ENCODE measurements around the gene POLR3K. TPM values are rescaled to one million over a fixed set of nuclear protein-coding genes. Genes with fewer than 3 reads are reported as not detected.

The POLR3K gene
- total RNA-seq: 10 to 100 TPM; 40.6 to 44.3 TPM

DNA sequence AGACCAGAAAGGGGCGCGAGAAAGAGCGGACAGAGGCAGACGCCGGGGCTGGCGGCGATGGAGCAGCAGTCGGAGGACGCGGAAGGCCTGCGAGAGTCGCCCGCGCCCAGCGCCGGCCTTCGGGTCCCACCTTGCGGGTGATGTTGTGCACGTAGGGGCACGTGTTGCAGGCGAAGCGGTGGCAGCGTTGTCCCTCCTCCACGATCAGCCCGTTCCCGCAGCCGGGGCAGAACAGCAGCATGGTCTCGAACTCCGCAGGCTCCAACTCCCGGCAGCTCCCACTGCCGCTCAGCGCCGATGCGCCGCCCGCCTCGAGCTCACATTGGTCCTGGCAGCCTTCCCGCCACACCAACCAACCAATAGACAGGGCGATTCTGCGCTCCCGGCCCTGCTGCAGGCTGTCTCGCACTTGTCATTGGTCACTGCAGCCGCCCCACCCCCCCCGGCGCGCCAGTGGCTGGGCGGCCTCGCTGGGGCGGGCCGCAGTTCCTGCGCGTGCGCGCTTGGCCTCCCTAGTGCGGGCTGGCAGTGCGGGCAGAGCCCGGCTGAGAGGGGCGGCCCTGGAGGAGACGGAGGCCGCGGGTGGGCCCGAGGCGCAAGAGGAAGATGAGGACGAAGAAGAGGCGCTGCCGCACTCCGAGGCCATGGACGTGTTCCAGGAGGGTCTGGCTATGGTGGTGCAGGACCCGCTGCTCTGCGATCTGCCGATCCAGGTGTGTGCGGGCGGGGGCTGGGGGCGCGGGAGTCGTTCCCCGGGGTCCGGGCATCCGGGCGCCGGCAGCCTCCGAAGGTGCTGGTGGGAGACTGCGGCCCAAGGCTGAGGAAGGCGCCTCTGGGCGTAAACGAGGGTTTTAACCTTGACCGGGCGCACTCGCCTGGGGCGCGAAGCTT lies at the start of gene POLR3K, which contains the start of gene SNRNP25:
TSS of gene POLR3K (minus strand) at position 263 of the 891 bp plus-strand sequence. CDS start at position 241, 22 bp downstream.
TSS of gene SNRNP25 (plus strand) at position 483 of the 891 bp plus-strand sequence. CDS start at position 672, 189 bp downstream.
- peak; percentile 97 to 99 for ATAC-seq
- H3K27ac Mint-ChIP-seq: peak within 1 kb of the TSS; percentile 87 to 90
- peaks cover 21 to 26% of the 10 kb centered on the region in 2 donors for H3K36me3 Mint-ChIP-seq
- DNase-seq (ENCODE audit: low spot score in 2 of 2): peak; percentile 96 to 98
- H3K9me3 Mint-ChIP-seq: no peaks in the 10 kb centered on the region

GRCh38 chr16:102060-102855 lies 48.9 kb upstream of the POLR3K start:
- Mint-ChIP-seq H3K27ac (peak overlapping the region in 1 of 2 donors; percentile 4), H3K36me3 (no peaks in the 10 kb centered on the region), H3K9me3 (no peaks in the 10 kb centered on the region)
- DNase-seq (ENCODE audit: low spot score in 2 of 2) (no peak), ATAC-seq (no peak)

- Mint-ChIP-seq H3K27ac (no peak overlapping the region), H3K9me3 (no peaks in the 10 kb centered on the region), H3K36me3 (no peaks in the 10 kb centered on the region)
- no peak for DNase-seq (ENCODE audit: low spot score in 2 of 2)
- no peak for ATAC-seq
These were observed 48.2 kb upstream of the POLR3K start for GRCh38 chr16:101586-101985.

DNA sequence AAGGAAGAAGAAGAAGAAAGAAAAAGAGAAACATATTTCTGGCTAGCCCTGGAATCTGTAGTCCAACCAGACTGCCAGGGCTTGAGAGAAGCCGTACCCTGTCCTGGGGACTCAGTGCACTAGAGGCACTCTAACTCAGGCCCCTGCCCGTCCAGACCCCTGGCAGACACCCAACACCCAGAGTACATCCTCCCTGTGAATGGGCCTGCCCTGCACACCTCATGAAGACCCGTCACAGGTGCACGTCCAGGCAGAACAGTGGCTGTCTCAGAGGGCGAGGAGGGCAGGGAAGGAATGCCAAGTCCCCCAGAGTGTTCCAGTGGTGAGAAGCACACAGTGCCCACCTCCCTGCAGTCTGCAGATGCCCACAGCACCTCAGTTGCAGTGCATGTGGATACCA lies 47.6 kb upstream of the POLR3K start:
- Mint-ChIP-seq H3K27ac (no peak overlapping the region), H3K36me3 (no peaks in the 10 kb centered on the region), H3K9me3 (no peaks in the 10 kb centered on the region)
- DNase-seq (ENCODE audit: low spot score in 2 of 2) (no peak), ATAC-seq (no peak)

DNA sequence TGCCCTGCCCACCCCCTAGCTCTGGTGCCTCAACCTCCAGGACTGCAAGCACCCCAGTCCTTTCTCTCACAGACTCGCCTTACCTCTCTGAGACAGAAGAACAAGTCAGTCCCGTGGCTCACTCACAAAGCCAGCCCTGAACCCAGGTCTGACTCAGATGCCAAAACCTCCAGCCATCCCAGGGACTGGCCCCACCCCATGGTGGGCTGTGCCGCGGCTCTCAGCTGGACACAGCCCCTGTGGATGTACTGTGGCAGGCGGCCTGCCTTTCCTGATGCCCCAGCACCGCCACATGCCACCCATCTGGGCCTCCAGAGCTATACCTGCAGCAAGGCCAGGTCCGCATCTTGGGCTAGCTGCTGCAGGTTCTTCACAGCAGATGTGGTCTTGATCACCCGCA lies 44.4 kb upstream of the POLR3K start:
- ATAC-seq: no peak
- H3K27ac Mint-ChIP-seq: no peak overlapping the region
- no peaks in the 10 kb centered on the region for H3K36me3 Mint-ChIP-seq
- DNase-seq (ENCODE audit: low spot score in 2 of 2): no peak
- H3K9me3 Mint-ChIP-seq: no peaks in the 10 kb centered on the region

DNA sequence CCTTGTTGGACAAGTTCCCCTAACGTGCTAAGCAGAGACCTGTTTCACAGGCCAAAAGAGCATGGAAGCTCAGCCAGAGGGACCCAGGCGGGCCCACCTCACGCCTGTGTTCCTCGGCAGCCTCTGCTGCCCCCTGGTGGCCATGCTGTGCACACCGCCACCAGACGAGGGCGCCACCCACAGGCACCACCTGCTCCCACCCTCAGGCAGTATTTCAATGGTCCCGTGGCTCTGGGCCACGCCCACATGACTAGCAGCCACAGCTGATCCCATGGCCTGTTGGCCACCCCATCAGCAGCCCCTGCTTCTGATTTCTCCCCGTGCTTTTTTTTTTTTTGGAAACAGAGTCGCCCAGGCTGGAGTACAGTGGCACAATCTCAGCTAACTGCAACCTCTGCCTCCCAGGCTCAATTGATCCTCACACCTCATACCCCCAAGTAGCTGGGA lies 43.5 kb upstream of the POLR3K start:
- no peaks in the 10 kb centered on the region for H3K9me3 Mint-ChIP-seq
- no peak overlapping the region for H3K27ac Mint-ChIP-seq
- ATAC-seq (peak; percentile 95 to 99), DNase-seq (ENCODE audit: low spot score in 2 of 2) (peak; percentile 88 to 96)
- H3K36me3 Mint-ChIP-seq: no peaks in the 10 kb centered on the region

GRCh38 chr16:94918-95265 lies 41.5 kb upstream of the POLR3K start:
- H3K9me3 Mint-ChIP-seq: no peaks in the 10 kb centered on the region
- peak overlapping the region in 1 of 2 donors; percentile 93 for H3K27ac Mint-ChIP-seq
- no peaks in the 10 kb centered on the region for H3K36me3 Mint-ChIP-seq
- ATAC-seq (no peak), DNase-seq (ENCODE audit: low spot score in 2 of 2) (no peak)

DNA sequence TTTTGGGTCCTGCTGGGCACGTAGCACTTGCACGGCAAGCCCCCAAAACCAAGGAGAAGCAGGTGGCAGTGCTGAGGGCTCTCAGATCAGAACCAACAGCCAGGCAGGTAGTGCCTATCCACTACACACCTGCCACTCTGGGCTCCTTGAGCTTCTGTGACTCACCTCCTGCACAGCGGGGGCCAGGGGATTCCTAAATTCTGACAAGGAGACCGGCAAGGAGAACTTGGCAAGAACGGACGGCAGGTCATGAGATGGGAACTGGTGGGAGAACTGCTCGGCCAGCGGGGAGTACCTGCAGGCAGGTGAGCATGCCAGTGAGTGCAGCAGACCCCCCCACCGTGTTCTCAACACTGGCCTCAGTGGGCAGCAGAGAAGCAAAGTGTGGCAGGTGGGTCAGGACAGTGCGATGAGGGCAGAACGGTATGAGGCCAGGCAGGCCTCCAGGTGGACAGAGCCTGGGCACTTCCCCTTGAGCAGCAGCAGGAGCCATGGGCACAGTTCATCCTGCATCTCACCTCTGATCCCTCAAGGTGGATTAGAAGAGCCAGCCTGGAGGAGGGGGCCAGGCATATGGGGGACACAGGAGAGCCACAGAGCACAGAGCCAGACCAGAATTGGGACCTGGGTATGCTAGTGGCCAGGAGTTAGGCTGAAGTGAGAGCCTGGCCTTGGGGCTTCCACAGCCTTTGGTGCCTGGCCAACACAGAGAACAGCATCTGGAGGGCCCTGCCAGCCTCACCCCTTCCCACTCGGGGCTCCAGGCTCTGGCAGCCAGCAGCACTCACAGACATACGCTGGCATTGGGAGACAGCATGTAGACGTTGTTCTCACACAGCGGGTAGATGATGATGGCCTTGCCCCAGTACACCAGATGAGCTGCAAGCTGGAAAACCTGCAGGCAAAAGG lies 39.3 kb upstream of the POLR3K start:
- Mint-ChIP-seq H3K36me3 (no peaks in the 10 kb centered on the region), H3K27ac (peak overlapping the region; percentile 72 to 74), H3K9me3 (no peaks in the 10 kb centered on the region)
- ATAC-seq (no peak), DNase-seq (ENCODE audit: low spot score in 2 of 2) (no peak)

DNA sequence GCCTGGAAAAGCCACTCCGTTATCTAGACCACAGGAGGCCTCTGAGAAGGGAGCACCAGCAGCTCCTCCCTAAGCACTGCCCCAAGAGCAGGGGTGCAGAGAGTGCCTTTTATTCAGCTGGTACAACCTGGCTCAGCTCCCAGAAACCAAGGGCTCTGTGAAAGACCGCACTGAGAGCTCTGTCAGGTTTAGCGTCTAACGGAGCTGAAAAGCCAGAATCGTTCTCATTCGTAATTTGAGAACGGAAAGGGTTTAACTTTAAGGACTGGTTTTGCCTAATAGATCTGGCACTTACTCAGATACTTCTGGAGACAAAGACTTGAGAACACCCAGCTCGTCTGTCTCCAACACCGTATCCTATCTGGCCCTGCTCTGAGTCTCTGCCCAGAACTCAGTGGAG lies 38.1 kb upstream of the POLR3K start:
- ATAC-seq (no peak), DNase-seq (ENCODE audit: low spot score in 2 of 2) (no peak)
- Mint-ChIP-seq H3K36me3 (no peaks in the 10 kb centered on the region), H3K9me3 (no peaks in the 10 kb centered on the region), H3K27ac (peak overlapping the region in 1 of 2 donors; percentile 72)

GRCh38 chr16:89391-90302 lies 36.2 kb upstream of the POLR3K start:
- Mint-ChIP-seq H3K27ac (peak overlapping the region in 1 of 2 donors; percentile 14), H3K9me3 (no peaks in the 10 kb centered on the region), H3K36me3 (no peaks in the 10 kb centered on the region)
- ATAC-seq (no peak), DNase-seq (ENCODE audit: low spot score in 2 of 2) (no peak)

- Mint-ChIP-seq H3K9me3 (no peaks in the 10 kb centered on the region), H3K36me3 (no peaks in the 10 kb centered on the region), H3K27ac (no peak overlapping the region)
- DNase-seq (ENCODE audit: low spot score in 2 of 2) (no peak), ATAC-seq (no peak)
These were observed 35.2 kb upstream of the POLR3K start for GRCh38 chr16:88613-89012.

- ATAC-seq: no peak
- DNase-seq (ENCODE audit: low spot score in 2 of 2): no peak
- Mint-ChIP-seq H3K27ac (peak overlapping the region in 1 of 2 donors; percentile 65), H3K36me3 (no peaks in the 10 kb centered on the region), H3K9me3 (no peaks in the 10 kb centered on the region)
These were observed 33.1 kb upstream of the POLR3K start for GRCh38 chr16:86483-86952.

DNA sequence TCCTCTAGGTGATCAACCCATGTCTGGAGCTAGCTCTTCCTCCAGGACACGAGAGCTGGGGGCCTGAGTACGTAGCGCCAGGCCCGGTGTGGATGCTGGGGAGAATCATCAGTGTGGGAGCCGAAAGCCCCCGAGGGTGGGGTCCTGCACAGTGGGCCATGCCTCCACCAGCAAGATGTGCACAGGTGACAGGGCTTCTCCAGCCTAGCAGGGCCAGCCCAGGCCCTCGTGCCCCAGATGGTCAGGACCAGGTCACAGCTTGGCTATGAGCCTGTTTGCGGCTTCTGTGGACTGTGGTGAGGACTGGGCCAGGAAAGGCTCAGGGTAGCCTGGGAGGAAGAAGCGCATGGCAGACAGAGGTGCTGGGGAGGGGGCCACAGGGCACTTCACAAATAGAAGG lies 32.5 kb upstream of the POLR3K start:
- H3K36me3 Mint-ChIP-seq: no peaks in the 10 kb centered on the region
- H3K9me3 Mint-ChIP-seq: no peaks in the 10 kb centered on the region
- no peak for ATAC-seq
- no peak for DNase-seq (ENCODE audit: low spot score in 2 of 2)
- peak overlapping the region; percentile 65 to 89 for H3K27ac Mint-ChIP-seq

- ATAC-seq (no peak), DNase-seq (ENCODE audit: low spot score in 2 of 2) (no peak)
- H3K9me3 Mint-ChIP-seq: no peaks in the 10 kb centered on the region
- H3K36me3 Mint-ChIP-seq: no peaks in the 10 kb centered on the region
- peak overlapping the region; percentile 89 to 92 for H3K27ac Mint-ChIP-seq
These were observed 32.0 kb upstream of the POLR3K start for GRCh38 chr16:85407-85782.

DNA sequence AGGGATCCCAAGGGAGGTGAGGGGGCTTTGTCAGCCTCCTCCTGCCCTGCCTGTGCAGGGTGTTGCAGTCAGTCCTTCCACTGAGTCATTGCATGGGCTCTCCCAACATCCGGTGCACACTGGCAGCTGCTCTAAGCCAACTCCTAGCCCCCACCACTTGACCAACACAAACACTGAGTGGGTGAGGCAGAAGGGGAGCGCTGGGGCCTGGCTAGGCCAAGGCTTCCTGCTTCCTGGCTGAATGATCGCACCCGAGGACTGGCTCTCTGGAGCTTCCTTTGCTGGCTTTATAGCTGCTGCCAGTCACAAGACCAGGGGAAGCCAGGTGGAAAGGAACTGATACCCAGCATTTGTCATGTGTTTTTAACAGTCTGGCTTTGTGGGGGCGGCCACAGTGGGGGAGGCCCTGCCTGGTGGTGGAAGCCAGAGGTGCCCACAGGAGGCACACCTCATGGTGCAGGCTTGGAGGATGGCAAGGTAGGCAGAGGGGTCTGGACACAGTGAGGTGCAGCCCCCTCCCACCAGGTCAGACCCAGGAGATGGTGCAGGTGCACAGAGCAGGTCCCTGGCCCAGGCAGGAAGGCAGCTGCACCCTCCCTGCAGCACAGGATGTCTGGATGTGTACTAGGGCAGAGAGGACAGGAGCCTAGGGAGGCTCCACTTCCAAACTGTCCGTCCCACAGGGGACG lies 31.5 kb upstream of the POLR3K start:
- H3K36me3 Mint-ChIP-seq: peaks cover 0 to 1% of the 10 kb centered on the region in 2 donors
- no peaks in the 10 kb centered on the region for H3K9me3 Mint-ChIP-seq
- peak; percentile 58 to 83 for DNase-seq (ENCODE audit: low spot score in 2 of 2)
- peak overlapping the region; percentile 89 to 92 for H3K27ac Mint-ChIP-seq
- ATAC-seq: peak; percentile 90 to 94
